ENCODE data around the gene GNAS.
"Not testable (repeated sequence)": the region's sequence is repeated elsewhere in the genome, so short reads cannot be mapped to it uniquely, and the experiment has no call there.

Gene GNAS

DNA sequence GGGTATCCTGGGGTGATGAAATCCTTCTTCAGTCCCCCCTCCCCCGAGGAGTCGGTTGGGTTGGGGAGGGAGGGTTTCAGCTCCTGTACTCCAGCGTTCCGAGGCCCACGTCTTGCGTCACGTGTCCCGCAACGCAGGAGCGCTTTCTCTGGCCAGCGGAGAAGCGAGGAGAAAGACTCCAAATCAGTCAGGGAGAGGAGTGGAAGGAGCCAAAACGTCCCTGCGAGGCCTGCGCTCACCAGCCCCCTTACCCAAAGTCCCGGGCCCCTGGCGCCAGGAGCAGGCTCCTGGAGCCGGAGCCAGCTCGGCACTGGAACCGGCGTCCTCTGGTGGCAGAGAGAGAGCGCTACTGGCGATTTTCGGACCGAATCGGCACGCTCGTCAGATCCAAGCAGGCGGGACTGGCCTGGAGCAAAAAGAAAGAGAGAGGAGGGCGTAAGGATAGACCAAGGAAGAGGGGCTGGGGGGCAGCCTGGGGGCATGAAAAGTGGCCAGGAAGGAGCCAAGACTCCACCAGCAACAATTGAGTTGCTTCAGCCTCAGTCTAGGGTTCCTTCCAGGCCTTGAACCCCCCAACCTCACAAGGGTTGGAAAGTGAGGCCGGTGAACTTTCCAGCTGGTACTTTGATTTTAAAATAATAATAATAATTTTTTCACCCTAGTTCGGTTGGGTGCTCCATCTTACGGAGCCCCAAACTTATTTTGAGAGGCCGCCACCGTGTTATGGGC, at the start of gene GNAS:
Gene GNAS (plus strand): TSS at position 174 of the 729 bp plus-strand sequence.
- peak; percentile 77 for DNase-seq (ENCODE audit: low spot score)

DNA sequence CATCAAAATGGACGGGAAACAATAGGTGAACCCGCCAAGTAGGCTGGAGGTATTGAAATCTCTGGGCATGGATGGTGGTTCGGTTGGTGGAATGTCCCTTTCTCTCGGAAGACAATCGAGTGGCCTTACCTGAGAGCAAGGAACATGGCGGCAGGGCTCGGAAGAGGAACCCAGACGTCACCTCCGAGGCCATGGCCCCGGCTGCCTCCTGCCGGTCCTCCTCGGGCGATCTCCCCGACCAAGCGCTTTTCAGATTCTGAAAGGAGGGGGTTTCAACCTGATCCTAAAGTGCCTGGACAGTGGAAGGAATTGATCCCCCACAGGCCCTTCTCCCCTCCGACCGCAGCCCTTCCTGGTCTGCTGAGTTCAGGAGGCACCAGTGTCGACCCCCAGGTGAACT, 49.0 kb upstream of the GNAS start:
- no peak for DNase-seq (ENCODE audit: low spot score)

GRCh38 chr20:58807801-58808200, 44.7 kb upstream of the GNAS start:
- DNase-seq (ENCODE audit: low spot score) = no peak

DNA sequence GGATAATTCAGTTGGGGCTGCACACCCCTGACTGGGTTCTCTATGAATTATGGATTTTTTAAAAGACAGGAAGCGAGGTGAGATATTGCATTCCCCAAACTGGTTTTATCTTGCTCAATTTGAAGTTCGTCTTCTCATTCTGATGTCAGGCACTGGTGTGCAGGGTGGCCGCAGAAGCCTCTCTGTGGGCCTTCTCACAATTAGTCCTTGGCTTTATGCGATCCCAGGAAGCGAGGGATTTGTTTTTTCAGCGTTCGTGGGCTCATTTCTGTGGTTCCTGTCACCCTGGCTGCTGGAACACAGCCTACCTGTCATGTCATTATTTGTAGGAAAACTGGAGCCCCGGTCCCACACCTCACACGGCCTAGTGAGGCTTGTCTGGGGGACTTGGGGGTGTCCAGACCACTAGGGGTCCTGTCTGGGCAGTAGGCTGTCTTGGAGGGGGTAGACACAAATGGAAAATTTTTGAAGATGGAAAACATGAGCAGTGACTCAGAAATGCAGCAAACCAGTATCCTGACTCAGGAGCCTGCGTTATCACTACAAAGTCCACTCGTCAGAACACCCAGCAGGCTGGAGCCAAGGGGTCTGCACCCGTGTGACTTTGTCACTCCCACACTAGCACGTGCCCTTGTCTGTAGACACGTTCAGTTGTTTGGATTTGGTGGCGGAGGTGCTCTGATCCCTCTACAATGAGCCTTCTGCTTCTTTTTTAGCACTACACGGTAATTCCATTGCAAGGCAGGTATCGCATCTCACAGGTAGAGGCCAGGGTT, 44.1 kb upstream of the GNAS start:
- no peak for DNase-seq (ENCODE audit: low spot score)

DNA sequence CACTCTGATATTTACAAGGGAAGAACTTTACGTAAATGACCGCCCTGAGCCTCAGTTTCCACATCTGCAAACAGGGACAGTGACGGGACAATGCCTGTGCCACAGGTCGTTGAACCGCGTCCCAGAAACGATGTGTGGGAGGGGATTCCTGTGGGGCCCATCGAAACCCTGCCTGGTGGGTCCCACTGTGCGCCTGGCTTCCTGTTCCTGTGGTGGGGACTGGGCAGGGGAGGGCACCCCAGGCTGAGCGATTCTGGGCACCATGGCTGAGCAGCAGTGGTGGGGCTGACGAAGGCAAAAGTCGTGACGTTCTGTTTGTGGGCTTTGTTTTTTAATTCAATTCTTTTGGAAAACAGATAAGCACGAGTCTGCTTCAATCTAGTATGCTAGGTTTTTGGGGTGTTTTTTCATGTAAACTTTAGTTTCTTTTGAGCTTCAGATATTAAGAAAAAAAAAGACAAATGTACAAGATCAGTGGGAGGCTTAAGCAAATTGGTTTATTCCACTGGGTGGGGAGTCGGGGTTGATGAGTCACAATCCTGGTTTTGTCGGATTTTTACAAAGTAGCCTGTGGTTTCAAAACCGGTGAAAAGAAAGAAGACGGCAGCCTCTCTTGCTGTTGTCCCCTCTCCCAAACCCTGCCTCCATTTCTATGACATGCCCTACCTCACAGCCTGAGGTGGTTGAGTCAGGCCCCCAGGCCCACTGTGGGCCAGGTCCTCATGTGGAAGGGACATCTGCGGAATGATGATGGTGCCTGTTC, 42.2 kb upstream of the GNAS start:
- no peak for DNase-seq (ENCODE audit: low spot score)

DNA sequence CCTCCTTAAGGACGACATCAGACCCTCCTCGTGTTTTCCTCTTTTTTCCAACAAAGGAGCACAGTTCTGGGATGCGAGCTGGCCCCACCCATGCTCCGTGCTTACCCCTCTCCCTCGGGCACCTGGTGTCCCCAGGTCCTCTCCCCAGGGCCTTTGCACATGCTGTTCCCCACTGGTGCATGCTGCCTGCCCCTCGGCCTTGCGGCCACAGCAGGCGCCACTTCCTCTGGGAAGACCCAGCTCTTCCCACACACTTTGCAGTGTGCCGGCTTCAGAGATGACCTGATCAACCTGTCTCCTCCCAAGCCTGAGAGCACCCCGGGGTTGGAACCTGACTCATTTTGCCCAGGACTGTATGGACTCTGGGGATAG, 41.7 kb upstream of the GNAS start:
- no peak for DNase-seq (ENCODE audit: low spot score)

DNA sequence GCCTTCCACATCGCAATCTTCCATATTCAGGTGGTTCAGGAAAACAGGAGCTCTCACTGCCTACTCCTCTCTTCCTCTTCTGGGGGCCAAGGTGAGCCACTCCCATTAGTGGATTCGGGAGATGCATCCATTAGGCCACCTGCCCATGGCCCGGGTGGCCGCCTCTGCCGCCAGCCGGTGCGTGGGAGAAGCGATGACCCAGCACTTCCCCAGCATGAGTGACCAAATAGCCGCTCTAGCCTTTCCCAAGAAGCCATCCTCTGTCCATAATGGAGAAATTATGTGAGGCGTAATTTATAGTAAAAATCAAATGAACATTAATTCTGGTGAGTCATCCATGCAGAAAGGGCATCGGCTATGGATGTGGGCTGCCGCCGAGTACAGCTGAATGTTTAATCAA, 41.2 kb upstream of the GNAS start:
- DNase-seq (ENCODE audit: low spot score) = no peak

- DNase-seq (ENCODE audit: low spot score) = no peak
These were observed 39.1 kb upstream of the GNAS start for GRCh38 chr20:58813369-58813768.

DNA sequence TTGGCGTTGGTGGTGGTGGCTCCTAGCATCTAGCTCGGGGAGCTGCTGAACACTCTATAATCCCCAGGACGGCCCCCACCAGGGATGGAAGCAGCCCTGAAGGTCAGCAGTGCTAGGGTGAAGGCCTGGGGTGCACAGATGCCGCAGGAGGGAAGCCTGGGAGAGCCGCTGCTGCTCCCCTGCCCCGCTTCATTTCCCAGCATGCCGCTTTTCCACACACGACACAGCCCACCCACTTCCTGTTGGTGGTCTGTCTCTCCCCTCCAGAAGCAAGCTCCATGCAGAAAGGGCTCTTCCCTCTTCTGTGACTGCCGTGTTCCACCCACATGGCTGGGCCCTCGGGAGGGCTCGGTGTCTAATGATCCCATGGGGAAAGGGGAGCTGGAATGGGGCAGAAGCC, 37.1 kb upstream of the GNAS start:
- DNase-seq (ENCODE audit: low spot score) = no peak

- no peak for DNase-seq (ENCODE audit: low spot score)
These were observed 36.5 kb upstream of the GNAS start for GRCh38 chr20:58816051-58816450.

GRCh38 chr20:58816957-58817651, 35.4 kb upstream of the GNAS start:
- no peak for DNase-seq (ENCODE audit: low spot score)

GRCh38 chr20:58817748-58818147, 34.8 kb upstream of the GNAS start:
- no peak for DNase-seq (ENCODE audit: low spot score)

DNA sequence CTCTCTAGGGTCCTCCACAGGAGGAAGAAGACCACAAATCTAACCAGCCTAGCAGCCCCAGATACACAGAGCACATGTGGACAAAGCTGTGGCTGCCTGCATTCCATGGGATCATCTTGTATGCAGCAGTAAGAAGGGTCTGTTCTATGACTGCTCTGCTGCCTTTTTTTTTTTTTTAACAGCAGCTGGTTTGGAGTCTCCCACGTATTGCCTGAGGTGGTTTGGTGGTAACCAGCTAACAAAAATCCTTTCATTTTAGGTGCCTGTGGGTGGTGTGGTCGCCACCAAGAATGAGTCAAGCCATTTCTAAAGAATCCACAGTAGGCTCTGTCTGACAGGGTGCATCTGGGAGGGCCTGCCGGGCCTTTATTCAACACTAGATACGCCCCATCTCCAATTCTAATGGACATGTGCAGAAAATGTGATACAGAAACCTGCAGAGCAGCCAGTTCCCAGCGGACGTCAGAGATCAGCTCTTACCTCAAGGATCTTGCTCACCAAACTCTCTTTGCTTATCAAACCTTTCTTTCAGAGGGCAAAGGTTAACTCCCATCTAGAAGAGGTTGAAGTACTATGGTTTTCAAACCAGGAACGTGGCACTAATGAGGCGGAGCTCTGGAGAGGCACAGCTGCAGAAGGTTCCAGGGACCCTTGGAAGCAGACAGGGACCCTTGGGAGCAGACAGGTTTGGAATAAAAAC, 33.8 kb upstream of the GNAS start:
- peak; percentile 59 for DNase-seq (ENCODE audit: low spot score)

GRCh38 chr20:58819921-58820320, 32.6 kb upstream of the GNAS start:
- no peak for DNase-seq (ENCODE audit: low spot score)

- not testable (repeated sequence) for DNase-seq (ENCODE audit: low spot score)
These were observed 32.0 kb upstream of the GNAS start for GRCh38 chr20:58820515-58820914.

- no peak for DNase-seq (ENCODE audit: low spot score)
These were observed 30.4 kb upstream of the GNAS start for GRCh38 chr20:58822149-58822548.

GRCh38 chr20:58822748-58823730, 29.5 kb upstream of the GNAS start:
- DNase-seq (ENCODE audit: low spot score) = no peak

DNA sequence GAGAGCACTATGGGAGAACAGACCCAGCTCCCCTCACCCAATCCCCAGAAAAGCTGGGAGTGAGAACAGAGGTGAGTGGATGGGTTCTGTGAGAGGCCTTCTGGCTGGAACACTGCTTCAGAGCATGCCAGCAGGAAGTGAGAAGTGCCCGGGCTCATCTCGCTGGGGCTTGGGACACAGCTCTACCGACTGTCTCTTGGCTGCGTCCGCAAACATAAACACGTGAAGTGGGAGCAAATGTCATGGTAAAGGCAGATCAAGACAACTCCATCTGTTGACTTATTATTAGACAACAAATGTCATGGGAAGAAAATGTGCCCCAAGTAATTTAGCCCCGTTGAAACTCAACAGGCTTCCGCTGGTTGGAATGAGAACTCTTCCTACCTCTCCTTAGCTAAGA, 27.7 kb upstream of the GNAS start:
- DNase-seq (ENCODE audit: low spot score) = no peak

GRCh38 chr20:58825450-58825849, 27.1 kb upstream of the GNAS start:
- no peak for DNase-seq (ENCODE audit: low spot score)

GRCh38 chr20:58826271-58826670, 26.2 kb upstream of the GNAS start:
- no peak for DNase-seq (ENCODE audit: low spot score)

All from AG20443 (cell line).